ENCODE results near the gene ENPP3. TPM values are rescaled to one million over a fixed set of nuclear protein-coding genes. Genes with fewer than 3 reads are reported as not detected.

ENPP3 gene
- total RNA-seq, 1 experiment from 2014 or later, result not detected

DNA sequence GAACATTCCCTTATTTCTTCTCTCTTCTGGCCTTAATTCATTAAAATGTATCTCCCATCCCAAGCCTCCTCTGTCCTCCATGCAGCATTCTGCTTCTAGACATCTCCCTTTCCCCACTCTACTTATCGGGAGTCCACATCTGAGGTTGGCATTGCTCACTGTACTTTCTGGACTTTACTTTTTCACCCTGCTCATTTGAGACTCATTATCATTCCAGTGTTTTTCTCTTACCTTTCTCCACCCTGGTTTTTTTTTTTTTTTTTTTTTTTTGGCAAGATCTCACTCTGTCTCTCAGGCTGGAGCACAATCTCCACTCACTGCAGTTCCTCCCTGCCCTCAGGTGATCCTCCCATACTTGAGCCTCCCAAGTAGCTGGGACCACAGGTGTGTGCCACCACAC is 4.5 kb downstream of the ENPP3 start:
- intact Hi-C loops (cut with micrococcal nuclease), result no loop called here
- Mint-ChIP-seq H3K27ac (ENCODE audit: low read depth, unreplicated experiment) (no peak overlapping the region), H3K27me3 (ENCODE audit: insufficient read depth, unreplicated experiment) (peaks cover 12% of the 10 kb centered on the region), H3K9me3 (ENCODE audit: unreplicated experiment) (no peaks in the 10 kb centered on the region), H3K36me3 (ENCODE audit: insufficient read depth, unreplicated experiment) (no peaks in the 10 kb centered on the region), H3K4me3 (ENCODE audit: unreplicated experiment) (no peak overlapping the region), H3K4me1 (ENCODE audit: insufficient read depth, unreplicated experiment) (no peaks in the 10 kb centered on the region)
- BruUV-seq (replicated peaks), result no TSS peak
- CTCF ChIA-PET, result no interaction called here
- TF ChIP-seq CTCF (IDR thresholded peaks at IDR 0.05; ENCODE audit: unreplicated experiment), result no peak
- DNase-seq (ENCODE audit: unreplicated experiment), result no peak
- POLR2A ChIA-PET, result no interaction called here

- Mint-ChIP-seq H3K4me1 (ENCODE audit: insufficient read depth, unreplicated experiment) (no peaks in the 10 kb centered on the region), H3K27ac (ENCODE audit: low read depth, unreplicated experiment) (no peak overlapping the region), H3K36me3 (ENCODE audit: insufficient read depth, unreplicated experiment) (no peaks in the 10 kb centered on the region), H3K27me3 (ENCODE audit: insufficient read depth, unreplicated experiment) (peaks cover 11% of the 10 kb centered on the region), H3K4me3 (ENCODE audit: unreplicated experiment) (no peak overlapping the region), H3K9me3 (ENCODE audit: unreplicated experiment) (no peaks in the 10 kb centered on the region)
- CTCF ChIA-PET, result no interaction called here
- POLR2A ChIA-PET, result no interaction called here
- BruUV-seq (replicated peaks), result no TSS peak
- DNase-seq (ENCODE audit: unreplicated experiment), result no peak
- no peak for TF ChIP-seq CTCF (IDR thresholded peaks at IDR 0.05; ENCODE audit: unreplicated experiment)
- intact Hi-C loops (cut with micrococcal nuclease), result no loop called here
Observed at GRCh38 chr6:131642565-131642964, 5.5 kb downstream of the ENPP3 start.

- Mint-ChIP-seq H3K27ac (ENCODE audit: low read depth, unreplicated experiment) (no peak overlapping the region), H3K4me3 (ENCODE audit: unreplicated experiment) (no peak overlapping the region), H3K9me3 (ENCODE audit: unreplicated experiment) (no peaks in the 10 kb centered on the region), H3K36me3 (ENCODE audit: insufficient read depth, unreplicated experiment) (no peaks in the 10 kb centered on the region), H3K27me3 (ENCODE audit: insufficient read depth, unreplicated experiment) (peaks cover 6% of the 10 kb centered on the region), H3K4me1 (ENCODE audit: insufficient read depth, unreplicated experiment) (no peaks in the 10 kb centered on the region)
- ChIA-PET CTCF (no interaction called here), POLR2A (no interaction called here)
- BruUV-seq (replicated peaks), result no TSS peak
- intact Hi-C loops (cut with micrococcal nuclease), result no loop called here
- TF ChIP-seq CTCF (IDR thresholded peaks at IDR 0.05; ENCODE audit: unreplicated experiment), result no peak
- DNase-seq (ENCODE audit: unreplicated experiment), result no peak
Observed at GRCh38 chr6:131642987-131643611, 6.0 kb downstream of the ENPP3 start.

DNA sequence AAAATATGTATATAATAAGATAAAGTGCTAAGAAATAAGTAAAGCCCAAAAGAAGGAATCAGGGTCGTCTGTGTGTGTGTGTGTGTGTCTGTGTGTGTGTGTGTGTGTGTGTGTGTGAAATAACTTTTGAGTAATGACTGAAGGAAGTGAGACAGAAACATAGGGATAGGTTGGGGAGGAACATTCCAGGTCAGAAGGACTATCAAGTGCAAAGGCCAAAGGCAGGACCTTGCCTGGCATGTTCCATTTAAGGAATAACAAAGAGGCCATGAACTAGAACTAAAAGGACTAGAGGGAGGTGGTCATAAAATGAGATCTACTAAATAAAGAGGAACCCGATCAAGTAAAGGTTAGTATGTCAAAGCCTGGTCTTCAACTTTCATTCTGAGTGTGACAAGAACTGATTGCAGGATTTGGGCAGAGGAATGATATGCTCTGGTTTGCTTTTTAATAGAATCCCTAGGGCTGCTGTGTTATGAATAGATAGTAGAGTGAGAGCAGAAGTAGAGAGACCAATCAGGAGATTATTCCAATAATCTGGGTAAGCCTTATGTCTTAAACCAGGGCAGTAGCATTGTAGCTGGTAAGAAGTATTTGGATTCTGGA is 6.9 kb downstream of the ENPP3 start:
- ChIA-PET POLR2A (no interaction called here), CTCF (no interaction called here)
- Mint-ChIP-seq H3K27ac (ENCODE audit: low read depth, unreplicated experiment) (no peak overlapping the region), H3K4me3 (ENCODE audit: unreplicated experiment) (no peak overlapping the region), H3K4me1 (ENCODE audit: insufficient read depth, unreplicated experiment) (no peaks in the 10 kb centered on the region), H3K27me3 (ENCODE audit: insufficient read depth, unreplicated experiment) (no peaks in the 10 kb centered on the region), H3K36me3 (ENCODE audit: insufficient read depth, unreplicated experiment) (no peaks in the 10 kb centered on the region), H3K9me3 (ENCODE audit: unreplicated experiment) (no peaks in the 10 kb centered on the region)
- intact Hi-C loops (cut with micrococcal nuclease), result no loop called here
- no TSS peak for BruUV-seq (replicated peaks)
- DNase-seq (ENCODE audit: unreplicated experiment), result no peak
- no peak for TF ChIP-seq CTCF (IDR thresholded peaks at IDR 0.05; ENCODE audit: unreplicated experiment)
